DMS153 (cell line): ENCODE data around the gene TRPC4AP.

Source experiments
- DNase-seq: peaks from one replicate; lab custom pipeline; 2025; lab: John Stamatoyannopoulos, UW

The TRPC4AP gene

GRCh38 chr20:35001596-35002362 is 90.8 kb downstream of the TRPC4AP start:
- no peak for DNase-seq

GRCh38 chr20:35000922-35001595 is 91.5 kb downstream of the TRPC4AP start:
- DNase-seq, result no peak

- DNase-seq, result no peak
Observed at GRCh38 chr20:35000311-35000921, 92.2 kb downstream of the TRPC4AP start.

DNA sequence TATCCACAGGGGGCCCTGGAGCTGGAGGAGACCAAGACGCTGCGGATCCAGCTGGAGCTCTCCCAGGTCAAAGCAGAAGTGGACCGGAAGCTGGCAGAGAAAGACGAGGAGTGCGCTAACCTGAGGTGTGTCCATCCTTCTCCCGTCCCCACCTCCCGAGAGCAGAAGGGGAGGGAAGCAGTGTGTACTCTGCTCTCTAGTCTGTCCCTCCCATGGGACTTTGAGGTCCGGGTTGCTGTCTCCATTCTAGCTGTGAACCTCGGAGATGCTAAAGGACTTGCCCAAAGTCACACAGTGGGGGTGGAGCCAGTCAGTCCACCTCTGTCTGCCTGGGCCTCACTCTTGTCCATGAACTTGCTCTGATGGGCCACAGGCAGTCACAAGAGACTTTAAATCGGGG is 92.8 kb downstream of the TRPC4AP start:
- DNase-seq, result no peak

DNA sequence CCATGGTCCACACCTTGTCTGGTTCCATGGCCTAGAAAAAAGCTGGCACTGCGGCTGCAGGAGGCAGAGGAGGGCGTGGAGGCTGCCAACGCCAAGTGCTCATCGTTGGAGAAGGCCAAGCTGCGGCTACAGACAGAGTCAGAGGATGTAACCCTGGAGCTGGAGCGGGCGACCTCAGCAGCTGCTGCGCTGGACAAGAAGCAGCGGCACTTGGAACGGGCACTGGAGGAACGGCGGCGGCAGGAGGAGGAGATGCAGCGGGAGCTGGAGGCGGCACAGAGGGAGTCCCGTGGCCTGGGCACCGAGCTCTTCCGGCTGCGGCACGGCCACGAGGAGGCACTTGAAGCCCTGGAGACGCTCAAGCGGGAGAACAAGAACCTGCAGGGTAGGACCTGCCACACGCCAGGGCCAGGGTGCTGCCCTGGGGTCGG is 93.6 kb downstream of the TRPC4AP start:
- DNase-seq, result no peak

GRCh38 chr20:34998331-34998950 is 94.2 kb downstream of the TRPC4AP start:
- no peak for DNase-seq

DNA sequence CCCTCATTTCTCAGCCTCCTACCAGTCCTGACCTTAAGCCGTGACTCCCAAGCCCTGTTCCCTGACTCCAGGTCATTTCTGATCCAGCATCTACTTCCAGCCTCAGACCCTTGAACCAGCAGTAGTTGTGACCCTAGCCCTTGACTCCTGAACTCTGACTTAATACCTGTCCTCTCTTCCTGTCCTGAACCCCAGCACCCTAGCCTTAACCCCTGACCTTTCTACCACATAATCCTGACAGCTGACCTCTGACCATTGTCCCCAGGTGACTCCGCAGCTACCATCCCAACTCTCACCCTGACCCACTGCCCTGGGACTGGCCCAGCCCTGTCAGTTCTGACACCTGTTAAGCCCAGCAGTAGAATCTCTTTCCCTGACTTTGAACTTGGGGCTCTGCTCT is 94.8 kb downstream of the TRPC4AP start:
- DNase-seq, result no peak

- DNase-seq, result no peak
Observed at GRCh38 chr20:34997131-34997561, 95.5 kb downstream of the TRPC4AP start.

GRCh38 chr20:34996243-34997028 is 96.2 kb downstream of the TRPC4AP start:
- DNase-seq, result no peak

DNA sequence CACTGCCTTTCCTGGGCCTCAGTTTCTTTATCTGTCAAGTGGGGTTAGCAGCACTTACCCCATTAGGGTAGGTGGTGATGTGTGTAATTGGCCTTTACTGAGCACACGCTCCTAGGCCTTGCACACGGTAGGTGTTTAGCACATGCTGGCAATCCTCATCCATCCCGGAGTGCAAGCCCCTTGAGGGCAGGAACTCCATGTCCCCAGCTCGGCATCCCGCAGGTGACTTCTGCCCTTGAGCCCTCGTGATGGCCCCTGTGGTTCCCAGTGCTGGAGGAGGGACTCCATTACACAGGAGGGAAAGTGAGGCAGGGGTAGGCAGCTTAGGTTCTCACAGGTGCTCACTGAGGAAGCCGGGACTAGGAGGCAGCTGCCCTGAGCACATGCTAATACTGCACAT is 96.9 kb downstream of the TRPC4AP start:
- no peak for DNase-seq

DNA sequence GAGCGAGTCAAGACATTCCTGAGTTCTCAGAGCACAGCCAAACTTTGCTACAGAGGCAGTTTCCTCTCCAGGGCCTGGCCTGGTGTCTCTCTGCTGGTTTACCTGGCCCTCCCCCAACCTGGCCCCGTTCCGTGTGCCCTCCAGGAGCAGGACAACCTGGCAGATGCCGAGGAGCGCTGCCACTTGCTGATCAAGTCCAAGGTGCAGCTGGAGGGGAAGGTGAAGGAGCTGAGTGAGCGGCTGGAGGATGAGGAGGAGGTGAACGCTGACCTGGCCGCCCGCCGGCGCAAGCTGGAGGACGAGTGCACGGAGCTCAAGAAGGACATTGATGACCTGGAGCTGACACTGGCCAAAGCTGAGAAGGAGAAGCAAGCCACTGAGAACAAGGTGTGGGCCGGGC is 97.4 kb downstream of the TRPC4AP start:
- DNase-seq, result no peak

DNA sequence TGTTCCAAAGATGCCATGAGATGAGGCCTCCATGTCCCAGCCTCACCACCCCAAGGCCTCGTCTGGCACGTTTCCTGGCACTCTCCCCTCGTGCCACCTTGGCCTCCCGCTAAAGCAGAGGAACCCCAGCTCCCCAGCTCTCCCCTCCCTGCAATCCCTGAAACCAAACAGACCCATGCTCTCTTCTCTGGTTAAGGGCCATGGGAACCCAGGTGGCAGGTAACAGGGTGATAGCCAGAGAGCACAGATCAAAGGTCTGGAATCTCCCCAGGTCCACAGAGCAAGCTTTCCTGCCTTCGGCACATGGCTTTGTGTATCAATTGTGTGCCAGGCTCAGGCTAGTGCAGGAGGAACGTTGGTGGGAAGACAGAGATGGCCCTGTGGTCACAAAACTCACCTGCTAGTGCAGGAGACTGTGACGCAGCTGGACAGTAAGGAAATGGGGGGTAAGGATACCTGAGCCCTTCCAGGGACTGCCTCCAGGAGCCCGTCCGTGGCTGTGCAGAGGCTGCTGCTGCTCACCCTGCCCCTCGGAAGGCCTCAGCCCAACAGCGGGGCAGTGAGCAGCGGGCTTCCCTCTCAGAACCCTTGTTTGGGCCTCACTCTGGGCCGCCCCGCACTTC is 98.0 kb downstream of the TRPC4AP start:
- no peak for DNase-seq

GRCh38 chr20:34993941-34994508 is 98.6 kb downstream of the TRPC4AP start:
- DNase-seq, result no peak

GRCh38 chr20:34992751-34993417 is 99.7 kb downstream of the TRPC4AP start:
- DNase-seq, result no peak

- DNase-seq, result no peak
Observed at GRCh38 chr20:34990661-34991214, 101.9 kb downstream of the TRPC4AP start.

GRCh38 chr20:34990231-34990630 is 102.4 kb downstream of the TRPC4AP start:
- no peak for DNase-seq

DNA sequence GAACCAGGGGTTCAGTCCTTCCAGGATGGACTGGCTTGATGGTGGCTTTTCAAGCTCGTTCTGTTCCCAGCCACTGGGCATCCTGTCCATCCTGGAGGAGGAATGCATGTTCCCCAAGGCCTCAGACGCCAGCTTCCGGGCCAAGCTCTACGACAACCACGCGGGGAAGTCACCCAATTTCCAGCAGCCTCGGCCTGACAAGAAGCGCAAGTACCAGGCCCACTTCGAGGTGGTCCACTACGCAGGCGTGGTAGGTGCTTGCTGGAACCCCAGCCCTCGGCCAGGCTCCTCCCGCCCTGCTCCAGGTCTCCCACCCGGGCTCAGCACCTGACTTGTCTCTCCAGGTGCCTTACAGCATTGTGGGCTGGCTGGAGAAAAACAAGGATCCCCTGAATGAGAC is 102.9 kb downstream of the TRPC4AP start:
- DNase-seq, result no peak

- no peak for DNase-seq
Observed at GRCh38 chr20:34989118-34989517, 103.5 kb downstream of the TRPC4AP start.

DNA sequence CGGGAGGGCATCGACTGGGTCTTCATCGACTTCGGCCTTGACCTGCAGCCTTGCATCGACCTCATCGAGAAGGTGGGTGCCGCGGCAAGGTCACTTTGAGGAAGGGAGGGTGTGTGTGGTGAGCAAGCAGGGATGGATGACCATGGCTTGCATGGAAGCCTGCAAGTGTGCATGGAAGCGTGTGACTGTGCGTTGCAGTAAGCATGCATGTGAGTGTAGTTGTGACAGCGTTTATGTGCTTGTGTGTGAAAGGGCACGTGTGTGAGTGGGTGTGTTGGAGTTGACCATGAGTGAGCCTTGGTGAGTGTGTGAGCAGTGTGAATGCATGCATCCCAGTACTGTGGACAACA is 104.4 kb downstream of the TRPC4AP start:
- no peak for DNase-seq
